Measurements from ENCODE around the gene ERBB4. TPM values are rescaled to one million over a fixed set of nuclear protein-coding genes. Genes with fewer than 3 reads are reported as not detected.

ERBB4 gene
- total RNA-seq, 1 experiment from 2014 or later: 0.04 TPM

GRCh38 chr2:212346865-212347264 is 191.7 kb downstream of the ERBB4 start:
- Histone ChIP-seq H2AFZ (ENCODE audit: low read length) (no peak overlapping the region), H3K27me3 (ENCODE audit: insufficient read depth, low read length) (no peaks in the 10 kb centered on the region), H3K56ac (ENCODE audit: insufficient read length, low read depth, low read length) (no peak overlapping the region), H2BK15ac (ENCODE audit: low read depth, low read length) (no peak overlapping the region), H4K91ac (ENCODE audit: insufficient read length, low read depth, low read length) (no peak overlapping the region), H3K4ac (ENCODE audit: low read depth, low read length) (no peak overlapping the region), H3K14ac (ENCODE audit: insufficient read depth, low read length) (no peak overlapping the region), H3K79me1 (ENCODE audit: insufficient read depth, low read depth, low read length, poor library complexity, severe bottlenecking) (no peaks in the 10 kb centered on the region), H3K9ac (ENCODE audit: extremely low read depth, insufficient read length, low read length) (no peak overlapping the region), H3K4me1 (ENCODE audit: insufficient read depth, low read length) (no peaks in the 10 kb centered on the region), H4K20me1 (ENCODE audit: control insufficient read depth, insufficient read depth, insufficient read length) (no peaks in the 10 kb centered on the region), H4K8ac (replicated peaks; ENCODE audit: insufficient read length, low read depth, low read length) (no peak overlapping the region), H2AK5ac (ENCODE audit: insufficient read length, low read length) (no peak overlapping the region), H3K23me2 (ENCODE audit: insufficient read length, low read depth, low read length, poor library complexity, severe bottlenecking) (no peaks in the 10 kb centered on the region), H3K23ac (ENCODE audit: insufficient read length, low read depth, low read length) (no peak overlapping the region), H3K9me3 (ENCODE audit: control insufficient read depth, low read depth, low read length) (no peaks in the 10 kb centered on the region), H2BK20ac (ENCODE audit: low read depth, low read length, poor library complexity, severe bottlenecking) (no peak overlapping the region), H3K79me2 (ENCODE audit: insufficient read depth, low read length) (no peaks in the 10 kb centered on the region), H3K4me2 (ENCODE audit: insufficient read depth, insufficient read length, low read length) (no peak overlapping the region), H2BK5ac (ENCODE audit: insufficient read length, low read length) (no peak overlapping the region), H3T11ph (ENCODE audit: low read length) (no peak overlapping the region), H2BK12ac (ENCODE audit: insufficient read length, low read depth, low read length) (no peak overlapping the region), H4K5ac (ENCODE audit: insufficient read length, low read depth, low read length) (no peak overlapping the region), H2BK120ac (ENCODE audit: low read depth, low read length, poor library complexity, severe bottlenecking) (no peak overlapping the region), H3K18ac (ENCODE audit: insufficient read length, low read depth, low read length) (no peak overlapping the region), H3K27ac (ENCODE audit: insufficient read length, low read depth, low read length) (no peak overlapping the region)
- Mint-ChIP-seq H3K4me1 (0 out of 4 replicates have a peak, but pooled peaks cover 0 to 2% of the 10 kb centered on the region in 2 experiments), H3K27ac (no peak overlapping the region), H3K9me3 (peaks cover 0 to 3% of the 10 kb centered on the region in 2 experiments; a peak in 3 of 5 replicates), H3K27me3 (ENCODE audit: low read depth) (no peaks in the 10 kb centered on the region), H3K36me3 (ENCODE audit: insufficient read depth in 1 of 3, low read depth in 3 of 3) (no peaks in the 10 kb centered on the region), H3K4me3 (no peak overlapping the region)
- DNase-seq: no peak
- no CpG with 5 or more reads among the region's 2 CpGs for whole genome bisulfite sequencing (ENCODE audit: extremely low coverage, insufficient read length, low lambda C conversion rate)
- TF ChIP-seq CTCF (conservative IDR thresholded peaks at IDR 0.05): no peak

Data from H9 (cell line).